Tibial artery (tissue), 4 donors: Measurements from ENCODE around the gene MBOAT2.

Experiments
- DNase-seq, 2 donors: peaks; one replicate each; pipeline ENCODE4 v3.0.0-alpha.2; 2019
- H3K27ac ChIP-seq, 2 donors: fragments of 200-600 bp; sonication (generic) in 1 of 2; 1 replicate in 1 of 2; 2 replicates in 1 of 2; pipeline ENCODE4 v1.5.1; 2018 to 2019; ENCODE audit warnings: mild to moderate bottlenecking in 1 of 2
- H3K27me3 ChIP-seq, 2 donors: fragments of 200-600 bp; sonication (generic) in 1 of 2; one replicate each; pipeline versions ENCODE4 v1.5.1 to v1.6.0; 2016 to 2019
- H3K36me3 ChIP-seq, 3 donors: fragments of 200-600 bp; sonication (generic) in 2 of 3; one replicate each; pipeline ENCODE4 v1.5.1; 2016 to 2019; ENCODE audit warnings: mild to moderate bottlenecking in 2 of 3
- H3K4me1 ChIP-seq, 4 donors: fragments of 200-600 bp; sonication (generic) in 2 of 4; 1 replicate in 3 of 4; 2 replicates in 1 of 4; pipeline ENCODE4 v1.5.1; 2016 to 2019
- H3K4me3 ChIP-seq, 2 donors: fragments of 200-600 bp; sonication (generic) in 1 of 2; 1 replicate in 1 of 2; 2 replicates in 1 of 2; pipeline ENCODE4 v1.5.1; 2018 to 2019; ENCODE audit warnings: mild to moderate bottlenecking in 2 of 2
- H3K9me3 ChIP-seq, 3 donors: fragments of 200-600 bp; sonication (generic) in 1 of 3; one replicate each; pipeline ENCODE4 v1.5.1; 2016 to 2019
- intact Hi-C: fragments of 100-400 bp; cut with DNase I; formaldehyde crosslinking; loops from one replicate; pipeline ENCODE4 v1.15.0; 2023; ENCODE audit warnings: low total_unique reads
- TF ChIP-seq, protein P1 (sequence below), 2 experiments: fragments of 200-600 bp in 1 of 2; fragments of 450-650 bp in 1 of 2; IDR thresholded peaks; one replicate each; pipeline ENCODE4 v1.5.1; 2017 to 2019; ENCODE audit warnings: antibody characterized with exemption in 2 of 2, mild to moderate bottlenecking in 1 of 2, moderate library complexity in 1 of 2

The MBOAT2 gene

DNA sequence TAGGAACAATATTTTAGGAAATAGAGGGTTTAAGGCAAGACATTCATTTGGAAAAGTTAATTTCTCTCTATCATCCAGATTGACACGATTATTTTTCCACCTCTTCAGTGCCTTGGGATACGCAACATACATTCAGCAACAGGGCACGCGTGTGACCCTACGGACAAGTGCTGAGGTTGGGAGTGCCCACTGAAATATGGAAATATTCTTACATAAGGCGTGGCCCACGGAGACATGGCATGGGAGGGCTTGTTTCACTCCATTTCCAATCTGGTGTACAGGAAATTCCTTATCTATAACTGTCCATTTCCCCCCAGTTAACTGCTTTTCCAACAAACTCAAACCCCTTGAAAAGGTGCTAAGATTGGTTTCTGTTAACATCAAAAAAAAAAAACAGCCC, 145.2 kb downstream of the MBOAT2 start:
- TF ChIP-seq, protein P1, sequence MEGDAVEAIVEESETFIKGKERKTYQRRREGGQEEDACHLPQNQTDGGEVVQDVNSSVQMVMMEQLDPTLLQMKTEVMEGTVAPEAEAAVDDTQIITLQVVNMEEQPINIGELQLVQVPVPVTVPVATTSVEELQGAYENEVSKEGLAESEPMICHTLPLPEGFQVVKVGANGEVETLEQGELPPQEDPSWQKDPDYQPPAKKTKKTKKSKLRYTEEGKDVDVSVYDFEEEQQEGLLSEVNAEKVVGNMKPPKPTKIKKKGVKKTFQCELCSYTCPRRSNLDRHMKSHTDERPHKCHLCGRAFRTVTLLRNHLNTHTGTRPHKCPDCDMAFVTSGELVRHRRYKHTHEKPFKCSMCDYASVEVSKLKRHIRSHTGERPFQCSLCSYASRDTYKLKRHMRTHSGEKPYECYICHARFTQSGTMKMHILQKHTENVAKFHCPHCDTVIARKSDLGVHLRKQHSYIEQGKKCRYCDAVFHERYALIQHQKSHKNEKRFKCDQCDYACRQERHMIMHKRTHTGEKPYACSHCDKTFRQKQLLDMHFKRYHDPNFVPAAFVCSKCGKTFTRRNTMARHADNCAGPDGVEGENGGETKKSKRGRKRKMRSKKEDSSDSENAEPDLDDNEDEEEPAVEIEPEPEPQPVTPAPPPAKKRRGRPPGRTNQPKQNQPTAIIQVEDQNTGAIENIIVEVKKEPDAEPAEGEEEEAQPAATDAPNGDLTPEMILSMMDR (IDR thresholded peaks at IDR 0.05) = no peak
- peaks cover 0 to 16% (median 0%) of the 10 kb centered on the region in 3 donors for H3K36me3 ChIP-seq
- no peaks in the 10 kb centered on the region for H3K4me1 ChIP-seq
- no peak overlapping the region for H3K4me3 ChIP-seq
- no peaks in the 10 kb centered on the region for H3K9me3 ChIP-seq
- intact Hi-C loops = no loop called here
- no peak overlapping the region for H3K27ac ChIP-seq
- no peaks in the 10 kb centered on the region for H3K27me3 ChIP-seq
- DNase-seq = no peak

DNA sequence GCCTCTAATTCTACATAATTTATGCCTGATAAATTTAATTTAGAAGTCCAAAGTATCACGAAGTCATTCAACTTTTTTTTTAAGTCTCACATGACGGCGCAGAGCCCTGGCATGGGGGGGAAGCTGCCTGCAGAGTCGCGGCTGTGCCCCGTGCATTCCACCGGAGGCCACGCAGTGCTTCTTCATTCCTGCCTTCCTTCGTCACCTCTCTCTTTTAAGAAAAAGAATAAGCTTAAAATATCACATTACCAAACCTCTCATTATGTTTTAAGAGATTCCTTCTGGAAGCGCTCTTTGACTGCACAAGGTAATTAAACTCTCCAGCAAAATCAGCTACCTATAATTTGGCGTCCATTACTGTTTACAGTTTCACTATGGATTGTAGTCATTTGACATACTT, 145.8 kb downstream of the MBOAT2 start:
- intact Hi-C loops = no loop called here
- DNase-seq = no peak
- H3K9me3 ChIP-seq = no peaks in the 10 kb centered on the region

DNA sequence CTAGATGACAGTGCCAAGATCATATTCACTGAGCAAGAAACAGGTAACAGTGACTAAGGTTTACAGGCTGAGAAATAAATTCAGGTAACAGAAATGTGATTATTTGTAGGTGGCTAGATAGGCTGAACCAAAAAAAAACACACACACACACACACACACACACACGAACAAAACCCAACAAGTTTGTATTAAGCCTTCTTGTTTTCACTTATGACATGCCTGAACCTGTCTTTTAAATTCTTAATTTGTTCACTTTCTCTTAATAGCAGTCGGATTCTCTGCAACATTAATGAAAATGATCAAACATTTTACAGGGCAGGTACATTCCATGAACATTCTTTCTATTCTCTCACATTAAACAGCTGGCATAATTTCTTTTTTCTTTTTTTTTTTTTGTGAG, 147.3 kb downstream of the MBOAT2 start:
- Histone ChIP-seq H3K4me1 (no peaks in the 10 kb centered on the region), H3K36me3 (peaks cover 0 to 9% (median 0%) of the 10 kb centered on the region in 3 donors), H3K27ac (no peak overlapping the region), H3K27me3 (no peaks in the 10 kb centered on the region), H3K4me3 (no peak overlapping the region), H3K9me3 (no peaks in the 10 kb centered on the region)
- intact Hi-C loops = no loop called here
- DNase-seq = no peak
- TF ChIP-seq, protein P1 (IDR thresholded peaks at IDR 0.05) = no peak

More for the DNA sequence above, 145.8 kb downstream of the MBOAT2 start:
- Histone ChIP-seq H3K27ac (no peak overlapping the region), H3K4me1 (no peaks in the 10 kb centered on the region), H3K27me3 (no peaks in the 10 kb centered on the region), H3K4me3 (no peak overlapping the region), H3K36me3 (peaks cover 0 to 16% (median 0%) of the 10 kb centered on the region in 3 donors)
- TF ChIP-seq, protein P1 (IDR thresholded peaks at IDR 0.05) = no peak

DNA sequence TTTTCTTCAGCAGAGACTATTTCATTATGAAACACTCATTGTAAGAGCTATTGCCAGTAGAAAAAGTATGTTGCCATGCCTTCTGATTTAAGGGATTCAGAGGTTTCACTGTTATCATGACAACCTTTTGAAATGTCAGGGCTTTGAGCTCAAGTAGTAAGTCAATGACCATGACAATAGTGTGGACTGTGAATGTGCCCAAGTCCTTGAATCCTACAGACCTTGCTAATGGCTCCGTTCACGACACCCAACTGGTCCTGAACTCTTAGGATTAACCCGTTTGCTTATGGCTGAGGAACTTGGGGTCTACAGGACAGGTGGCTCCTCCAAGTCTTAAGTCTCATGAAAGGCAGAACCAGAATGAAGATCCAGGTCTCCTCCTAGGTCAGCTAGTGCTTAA, 148.5 kb downstream of the MBOAT2 start:
- Histone ChIP-seq H3K36me3 (peaks cover 0 to 9% (median 0%) of the 10 kb centered on the region in 3 donors), H3K9me3 (no peaks in the 10 kb centered on the region), H3K4me3 (no peak overlapping the region), H3K27ac (no peak overlapping the region), H3K4me1 (no peaks in the 10 kb centered on the region), H3K27me3 (no peaks in the 10 kb centered on the region)
- DNase-seq = no peak
- TF ChIP-seq, protein P1 (IDR thresholded peaks at IDR 0.05) = no peak
- intact Hi-C loops = no loop called here

DNA sequence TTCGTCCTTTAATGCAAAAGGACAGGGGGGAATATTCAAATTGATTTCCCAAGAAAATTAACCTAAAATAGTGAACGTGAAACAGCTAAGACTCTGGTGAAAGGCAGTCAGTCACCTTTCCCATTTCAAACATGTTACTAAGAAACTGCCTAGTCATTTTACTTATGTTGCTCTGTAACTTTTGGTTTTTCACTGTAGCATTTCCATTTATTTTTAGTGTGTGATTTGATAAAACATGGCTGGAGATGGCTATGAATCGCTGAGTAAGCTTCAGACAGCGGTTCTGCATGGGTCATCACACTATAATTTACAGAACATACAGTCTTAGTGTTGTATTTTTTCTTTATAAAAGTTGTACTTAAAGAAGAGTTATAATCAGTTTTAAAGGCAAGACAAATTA, 150.1 kb downstream of the MBOAT2 start:
- Histone ChIP-seq H3K4me1 (no peaks in the 10 kb centered on the region), H3K9me3 (no peaks in the 10 kb centered on the region), H3K27me3 (no peaks in the 10 kb centered on the region), H3K36me3 (peaks cover 0 to 6% (median 0%) of the 10 kb centered on the region in 3 donors), H3K27ac (no peak overlapping the region), H3K4me3 (no peak overlapping the region)
- intact Hi-C loops = no loop called here
- TF ChIP-seq, protein P1 (IDR thresholded peaks at IDR 0.05) = no peak
- no peak for DNase-seq
